ENCODE measurements around the gene MLLT1.

Gene MLLT1

GRCh38 chr19:6239871-6240676, 39.7 kb downstream of the MLLT1 start:
- no peaks in the 10 kb centered on the region for H3K36me3 Mint-ChIP-seq
- DNase-seq, result no peak
- peaks cover 29% of the 10 kb centered on the region for H3K4me1 Mint-ChIP-seq
- CTCF ChIA-PET, result no interaction called here
- H3K4me3 Mint-ChIP-seq, result no peak overlapping the region
- H3K27ac Mint-ChIP-seq, result no peak overlapping the region
- no peaks in the 10 kb centered on the region for H3K27me3 Mint-ChIP-seq
- H3K9me3 Mint-ChIP-seq, result no peaks in the 10 kb centered on the region

- no peak overlapping the region for H3K27ac Mint-ChIP-seq
- CTCF ChIA-PET, result no interaction called here
- no peaks in the 10 kb centered on the region for H3K9me3 Mint-ChIP-seq
- H3K27me3 Mint-ChIP-seq, result no peaks in the 10 kb centered on the region
- peaks cover 24% of the 10 kb centered on the region for H3K4me1 Mint-ChIP-seq
- H3K4me3 Mint-ChIP-seq, result no peak overlapping the region
- no peak for DNase-seq
- no peaks in the 10 kb centered on the region for H3K36me3 Mint-ChIP-seq
These were observed 40.4 kb downstream of the MLLT1 start for GRCh38 chr19:6239401-6239844.

GRCh38 chr19:6238643-6239281, 41.0 kb downstream of the MLLT1 start:
- Mint-ChIP-seq H3K27ac (no peak overlapping the region), H3K9me3 (no peaks in the 10 kb centered on the region), H3K4me1 (peaks cover 17% of the 10 kb centered on the region), H3K4me3 (no peak overlapping the region), H3K27me3 (no peaks in the 10 kb centered on the region), H3K36me3 (no peaks in the 10 kb centered on the region)
- CTCF ChIA-PET, result interaction anchor here (1.5 kb wide), 1 partner anchor 20 kb away, joined by 3 read pairs; no protein-coding TSS in a partner anchor
- no peak for DNase-seq

GRCh38 chr19:6238256-6238642, 41.5 kb downstream of the MLLT1 start:
- no peaks in the 10 kb centered on the region for H3K36me3 Mint-ChIP-seq
- no peaks in the 10 kb centered on the region for H3K27me3 Mint-ChIP-seq
- CTCF ChIA-PET, result interaction anchor here (1.5 kb wide), 1 partner anchor 20 kb away, joined by 3 read pairs; no protein-coding TSS in a partner anchor
- H3K4me1 Mint-ChIP-seq, result peaks cover 12% of the 10 kb centered on the region
- H3K27ac Mint-ChIP-seq, result no peak overlapping the region
- DNase-seq, result no peak
- no peaks in the 10 kb centered on the region for H3K9me3 Mint-ChIP-seq
- H3K4me3 Mint-ChIP-seq, result no peak overlapping the region

GRCh38 chr19:6236310-6237291, 43.2 kb downstream of the MLLT1 start:
- CTCF ChIA-PET, result no interaction called here
- H3K9me3 Mint-ChIP-seq, result no peaks in the 10 kb centered on the region
- peaks cover 5% of the 10 kb centered on the region for H3K4me1 Mint-ChIP-seq

GRCh38 chr19:6235031-6235951, 44.5 kb downstream of the MLLT1 start:
- CTCF ChIA-PET, result interaction anchor here (1.0 kb wide), 1 partner anchor 17 kb away, joined by 4 read pairs; no protein-coding TSS in a partner anchor
- H3K36me3 Mint-ChIP-seq, result peaks cover 4% of the 10 kb centered on the region

More at GRCh38 chr19:6236310-6237291, 43.2 kb downstream of the MLLT1 start:
- no peak overlapping the region for H3K27ac Mint-ChIP-seq
- no peaks in the 10 kb centered on the region for H3K27me3 Mint-ChIP-seq
- no peak for DNase-seq
- no peaks in the 10 kb centered on the region for H3K36me3 Mint-ChIP-seq
- H3K4me3 Mint-ChIP-seq, result no peak overlapping the region

GRCh38 chr19:6234527-6234926, 45.2 kb downstream of the MLLT1 start:
- Mint-ChIP-seq H3K9me3 (no peaks in the 10 kb centered on the region), H3K4me3 (no peak overlapping the region), H3K27ac (no peak overlapping the region), H3K27me3 (no peaks in the 10 kb centered on the region), H3K36me3 (peaks cover 6% of the 10 kb centered on the region), H3K4me1 (peaks cover 4% of the 10 kb centered on the region)
- CTCF ChIA-PET, result interaction anchor here (1.0 kb wide), 1 partner anchor 17 kb away, joined by 4 read pairs; no protein-coding TSS in a partner anchor
- DNase-seq, result no peak

More at GRCh38 chr19:6235031-6235951, 44.5 kb downstream of the MLLT1 start:
- Mint-ChIP-seq H3K9me3 (no peaks in the 10 kb centered on the region), H3K4me3 (no peak overlapping the region), H3K27ac (no peak overlapping the region), H3K4me1 (peaks cover 5% of the 10 kb centered on the region), H3K27me3 (no peaks in the 10 kb centered on the region)
- DNase-seq, result no peak

- no peaks in the 10 kb centered on the region for H3K27me3 Mint-ChIP-seq
- no peak overlapping the region for H3K27ac Mint-ChIP-seq
- peaks cover 3% of the 10 kb centered on the region for H3K4me1 Mint-ChIP-seq
- H3K36me3 Mint-ChIP-seq, result peaks cover 8% of the 10 kb centered on the region
- no peak overlapping the region for H3K4me3 Mint-ChIP-seq
- CTCF ChIA-PET, result interaction anchor here (1.0 to 2.1 kb wide), 2 partner anchors 16 kb away, joined by 4 to 6 read pairs; no protein-coding TSS in a partner anchor
- DNase-seq, result no peak
- H3K9me3 Mint-ChIP-seq, result no peaks in the 10 kb centered on the region
These were observed 45.8 kb downstream of the MLLT1 start for GRCh38 chr19:6233827-6234511.

GRCh38 chr19:6233056-6233826, 46.5 kb downstream of the MLLT1 start:
- Mint-ChIP-seq H3K4me1 (peaks cover 3% of the 10 kb centered on the region), H3K36me3 (peaks cover 8% of the 10 kb centered on the region), H3K27me3 (no peaks in the 10 kb centered on the region), H3K4me3 (no peak overlapping the region), H3K9me3 (no peaks in the 10 kb centered on the region), H3K27ac (no peak overlapping the region)
- no peak for DNase-seq
- CTCF ChIA-PET, result interaction anchor here (2.1 kb wide), 1 partner anchor 15 kb away, joined by 6 read pairs; no protein-coding TSS in a partner anchor

GRCh38 chr19:6232601-6233055, 47.1 kb downstream of the MLLT1 start:
- Mint-ChIP-seq H3K9me3 (no peaks in the 10 kb centered on the region), H3K27ac (no peak overlapping the region), H3K4me3 (no peak overlapping the region), H3K27me3 (no peaks in the 10 kb centered on the region), H3K36me3 (peaks cover 8% of the 10 kb centered on the region), H3K4me1 (no peaks in the 10 kb centered on the region)
- DNase-seq, result no peak
- CTCF ChIA-PET, result interaction anchor here (2.1 kb wide), 1 partner anchor 14 kb away, joined by 6 read pairs; no protein-coding TSS in a partner anchor

- CTCF ChIA-PET, result interaction anchor here (0.7 kb wide), 1 partner anchor 8 kb away, joined by 5 read pairs; no protein-coding TSS in a partner anchor
- no peak for DNase-seq
- Mint-ChIP-seq H3K27ac (no peak overlapping the region), H3K36me3 (peaks cover 12% of the 10 kb centered on the region), H3K4me1 (no peaks in the 10 kb centered on the region), H3K27me3 (no peaks in the 10 kb centered on the region), H3K9me3 (no peaks in the 10 kb centered on the region), H3K4me3 (no peak overlapping the region)
These were observed 48.8 kb downstream of the MLLT1 start for GRCh38 chr19:6230991-6231448.
